DOHH2 (cell line): ENCODE results near the gene CTIF.

ENCODE experiments used
- EZH2phosphoT487 ChIP-seq: fragments of 200-600 bp; sonication (generic); IDR thresholded peaks from 2 replicates; pipeline ENCODE4 v1.6.1; 2017; ENCODE audit warnings: borderline replicate concordance, mild to moderate bottlenecking, antibody characterized with exemption, low read length, moderate library complexity, mixed read lengths
- TF ChIP-seq, protein P1 (sequence below): fragments of 200-600 bp; sonication (generic); IDR thresholded peaks from one replicate; pipeline ENCODE4 v1.5.1; 2014; ENCODE audit warnings: antibody characterized with exemption, mild to moderate bottlenecking, low read depth, low read length; ENCODE audit not compliant: poor library complexity, severe bottlenecking

DNA sequence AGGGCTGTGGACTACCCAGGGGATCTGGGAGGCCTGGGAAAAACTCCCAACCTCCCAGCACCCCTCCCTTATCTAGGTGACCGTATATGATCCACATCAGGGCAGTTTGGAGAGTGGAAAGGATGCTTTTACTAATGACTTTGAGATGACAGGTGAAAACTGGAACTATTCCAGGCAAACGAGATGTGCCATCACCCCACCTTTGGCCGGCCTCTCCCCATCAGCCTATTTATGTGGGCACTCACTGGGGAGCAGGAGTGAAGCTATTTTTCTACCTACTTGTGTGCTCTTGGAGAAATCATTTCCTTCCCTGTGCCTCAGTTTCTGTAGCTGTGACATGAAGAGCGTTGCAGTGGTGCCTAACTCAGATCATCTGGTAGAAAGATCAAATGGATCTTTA lies 304.8 kb downstream of the CTIF start:
- TF ChIP-seq, protein P1, sequence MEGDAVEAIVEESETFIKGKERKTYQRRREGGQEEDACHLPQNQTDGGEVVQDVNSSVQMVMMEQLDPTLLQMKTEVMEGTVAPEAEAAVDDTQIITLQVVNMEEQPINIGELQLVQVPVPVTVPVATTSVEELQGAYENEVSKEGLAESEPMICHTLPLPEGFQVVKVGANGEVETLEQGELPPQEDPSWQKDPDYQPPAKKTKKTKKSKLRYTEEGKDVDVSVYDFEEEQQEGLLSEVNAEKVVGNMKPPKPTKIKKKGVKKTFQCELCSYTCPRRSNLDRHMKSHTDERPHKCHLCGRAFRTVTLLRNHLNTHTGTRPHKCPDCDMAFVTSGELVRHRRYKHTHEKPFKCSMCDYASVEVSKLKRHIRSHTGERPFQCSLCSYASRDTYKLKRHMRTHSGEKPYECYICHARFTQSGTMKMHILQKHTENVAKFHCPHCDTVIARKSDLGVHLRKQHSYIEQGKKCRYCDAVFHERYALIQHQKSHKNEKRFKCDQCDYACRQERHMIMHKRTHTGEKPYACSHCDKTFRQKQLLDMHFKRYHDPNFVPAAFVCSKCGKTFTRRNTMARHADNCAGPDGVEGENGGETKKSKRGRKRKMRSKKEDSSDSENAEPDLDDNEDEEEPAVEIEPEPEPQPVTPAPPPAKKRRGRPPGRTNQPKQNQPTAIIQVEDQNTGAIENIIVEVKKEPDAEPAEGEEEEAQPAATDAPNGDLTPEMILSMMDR, result no peak
- no peak for TF ChIP-seq EZH2phosphoT487
